Measurements from ENCODE around the gene CTSF. TPM values are rescaled to one million over a fixed set of nuclear protein-coding genes. Genes with fewer than 3 reads are reported as not detected.
"Not testable (repeated sequence)": the region's sequence is repeated elsewhere in the genome, so short reads cannot be mapped to it uniquely, and the experiment has no call there.

CTSF gene
- total RNA-seq, 1 experiment from 2014 or later: 4.9 TPM

DNA sequence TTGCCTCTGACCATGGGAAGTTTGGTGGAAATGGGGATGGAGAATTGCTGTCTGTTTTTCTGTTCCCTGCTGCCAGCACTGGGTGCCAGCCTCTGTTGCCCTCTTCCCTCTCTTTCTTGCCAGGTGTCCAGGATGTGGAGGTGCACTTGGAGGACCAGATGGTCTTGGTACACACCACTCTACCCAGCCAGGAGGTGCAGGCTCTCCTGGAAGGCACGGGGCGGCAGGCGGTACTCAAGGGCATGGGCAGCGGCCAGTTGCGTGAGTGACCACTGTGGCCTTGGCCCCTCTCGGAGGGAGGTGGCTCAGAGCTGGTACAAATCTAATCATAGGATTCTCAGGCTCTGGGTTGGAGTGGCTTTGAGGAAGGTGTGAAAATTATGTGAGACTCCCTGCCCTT lies 30.6 kb upstream of the CTSF start:
- no peak overlapping the region for H3K27ac ChIP-seq
- H3K36me3 ChIP-seq: peaks cover 33% of the 10 kb centered on the region
- no peak for DNase-seq (ENCODE audit: low read depth in 1 of 2, low spot score in 2 of 2)
- peaks cover 7% of the 10 kb centered on the region; the same call in 1 of the 2 replicates for H3K4me1 ChIP-seq (replicated peaks)
- H3K9me3 ChIP-seq (replicated peaks): no peaks in the 10 kb centered on the region
- H3K27me3 ChIP-seq (replicated peaks): no peaks in the 10 kb centered on the region
- H3K4me3 ChIP-seq: no peak overlapping the region

DNA sequence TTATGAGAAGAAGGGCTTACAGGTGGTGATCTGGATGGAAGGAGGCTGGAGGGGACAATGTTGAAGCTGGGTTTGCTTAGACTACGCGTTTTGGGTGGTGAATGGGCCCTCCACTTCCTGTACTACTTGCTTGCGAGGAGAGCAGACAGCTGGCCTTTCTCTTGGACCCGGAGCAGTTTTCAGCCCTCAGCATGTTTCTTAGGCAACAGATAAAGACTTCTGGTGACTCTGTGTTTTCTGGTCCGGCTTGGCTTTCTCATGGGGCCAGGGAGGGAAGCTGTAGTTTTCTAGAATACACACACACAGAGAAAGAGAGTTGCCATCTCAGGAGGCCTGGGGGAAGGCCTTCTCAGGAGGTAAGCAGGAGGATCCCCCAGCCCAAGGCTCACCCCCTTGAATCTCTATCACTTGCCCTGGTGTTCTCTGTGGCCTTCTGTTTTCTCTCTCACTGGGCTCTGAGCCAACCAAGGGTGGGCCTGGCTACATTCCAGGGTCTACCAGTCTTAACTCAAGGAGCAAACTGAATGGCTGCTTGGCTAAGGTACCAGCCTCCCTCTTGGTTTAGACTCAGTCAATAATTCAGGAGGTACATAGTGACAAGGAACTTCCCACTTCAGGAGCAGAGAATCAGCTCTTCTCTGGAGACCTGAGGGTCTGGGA lies 27.0 kb upstream of the CTSF start:
- Histone ChIP-seq H3K27ac (no peak overlapping the region), H3K27me3 (replicated peaks) (no peaks in the 10 kb centered on the region), H3K36me3 (peaks cover 16% of the 10 kb centered on the region), H3K4me3 (no peak overlapping the region), H3K9me3 (replicated peaks) (no peaks in the 10 kb centered on the region), H3K4me1 (replicated peaks) (peaks cover 14% of the 10 kb centered on the region)
- DNase-seq (ENCODE audit: low read depth in 1 of 2, low spot score in 2 of 2): no peak

DNA sequence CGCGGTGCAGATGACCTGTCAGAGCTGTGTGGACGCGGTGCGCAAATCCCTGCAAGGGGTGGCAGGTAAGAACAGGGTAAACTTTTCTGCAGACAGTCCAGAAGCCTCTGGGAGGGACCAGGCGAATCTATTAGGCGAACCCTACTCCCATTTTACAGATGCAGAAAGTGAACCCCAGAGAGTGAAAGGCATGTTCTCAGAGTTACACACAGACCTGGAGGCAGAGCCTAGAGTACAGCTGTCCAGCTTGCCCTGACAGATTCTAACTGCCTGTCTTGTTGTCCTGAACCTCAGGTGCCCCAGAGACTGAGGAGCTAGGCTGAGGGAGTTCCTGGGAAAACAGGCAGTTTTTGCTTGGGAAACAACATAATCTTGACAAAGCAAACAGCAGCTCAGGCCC lies 25.2 kb upstream of the CTSF start:
- peak overlapping the region; percentile 7; the same call in 1 of the 2 replicates for H3K27ac ChIP-seq
- peaks cover 14% of the 10 kb centered on the region for H3K4me1 ChIP-seq (replicated peaks)
- H3K27me3 ChIP-seq (replicated peaks): no peaks in the 10 kb centered on the region
- DNase-seq (ENCODE audit: low read depth in 1 of 2, low spot score in 2 of 2): no peak
- H3K36me3 ChIP-seq: peaks cover 5% of the 10 kb centered on the region; the same call in 1 of the 2 replicates
- H3K4me3 ChIP-seq: peak overlapping the region; percentile 55
- H3K9me3 ChIP-seq (replicated peaks): no peaks in the 10 kb centered on the region

DNA sequence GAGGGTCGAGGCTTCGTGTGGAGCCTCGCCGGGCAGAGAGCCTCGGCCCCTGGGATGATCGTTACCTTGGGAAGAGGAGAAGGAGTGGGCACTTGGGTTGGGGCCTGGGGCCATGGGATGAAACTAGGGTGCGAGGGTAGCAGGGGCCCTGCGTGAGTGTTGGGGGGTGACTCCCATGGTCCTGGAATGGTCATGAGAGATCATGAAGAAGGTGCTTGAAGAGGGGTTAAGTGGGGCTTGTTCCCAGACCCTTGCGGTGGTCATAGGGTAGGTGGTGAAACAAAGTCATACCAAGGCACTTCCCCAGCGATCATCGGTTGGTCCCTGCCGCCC lies 24.9 kb upstream of the CTSF start:
- H3K27me3 ChIP-seq (replicated peaks): no peaks in the 10 kb centered on the region
- no peak for DNase-seq (ENCODE audit: low read depth in 1 of 2, low spot score in 2 of 2)
- H3K9me3 ChIP-seq (replicated peaks): no peaks in the 10 kb centered on the region
- peaks cover 5% of the 10 kb centered on the region; the same call in 1 of the 2 replicates for H3K36me3 ChIP-seq
- peak overlapping the region; percentile 55 for H3K4me3 ChIP-seq
- peaks cover 14% of the 10 kb centered on the region for H3K4me1 ChIP-seq (replicated peaks)
- H3K27ac ChIP-seq: peak overlapping the region; percentile 7

DNA sequence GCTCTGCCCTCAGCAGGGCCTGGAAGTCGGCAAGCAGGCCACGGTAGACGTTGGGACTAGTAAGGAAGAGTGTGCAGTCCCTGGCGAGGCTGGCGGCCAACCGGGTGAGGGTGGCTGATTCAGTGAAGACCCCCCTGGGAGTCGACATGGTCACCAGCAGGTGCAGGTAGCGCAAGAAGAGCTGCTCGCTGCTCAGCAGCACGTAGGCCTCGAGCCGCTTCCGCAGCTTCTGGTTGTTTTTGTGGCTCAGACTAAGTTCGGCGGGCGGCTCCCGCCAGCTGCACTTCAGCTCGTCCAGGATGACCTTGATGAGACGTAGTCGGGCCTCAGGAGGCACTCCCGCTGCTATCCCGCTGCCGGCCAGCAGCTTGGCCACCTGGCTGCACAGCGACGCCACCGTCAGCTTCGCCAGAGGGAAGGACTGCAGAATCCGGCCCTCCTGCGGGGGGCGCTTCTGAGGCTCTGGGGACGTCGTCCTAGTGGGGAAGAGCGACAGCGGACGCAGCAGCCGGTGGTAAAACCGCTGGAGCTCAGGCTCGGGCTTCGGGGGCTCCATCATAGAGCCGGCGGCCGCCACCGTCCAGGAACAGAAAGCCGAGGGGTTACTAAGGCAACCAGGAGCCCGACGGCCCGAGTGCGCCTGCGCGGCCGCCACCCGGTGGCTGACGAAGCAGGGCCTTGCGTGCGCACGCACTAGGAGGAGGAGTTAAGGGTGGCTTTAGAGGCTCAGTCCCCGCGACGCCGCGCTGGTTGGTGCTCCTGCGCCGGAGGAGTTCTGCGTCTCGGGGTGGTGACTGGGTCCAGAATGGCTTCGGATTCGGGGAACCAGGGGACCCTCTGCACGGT lies 24.3 kb upstream of the CTSF start, which contains the start of the genes CCDC87 and CCS:
TSS of gene CCDC87 (minus strand) at position 607 of the 846 bp plus-strand sequence. CDS start at position 559, 48 bp downstream.
TSS of gene CCS (plus strand) at position 729 of the 846 bp plus-strand sequence. CDS start at position 806, 77 bp downstream.
- H3K4me1 ChIP-seq (replicated peaks): peaks cover 14% of the 10 kb centered on the region
- H3K27ac ChIP-seq: peak within 1 kb of the TSS; percentile 7
- peak; percentile 99 to 100 for DNase-seq (ENCODE audit: low read depth in 1 of 2, low spot score in 2 of 2)
- peaks cover 5% of the 10 kb centered on the region; the same call in 1 of the 2 replicates for H3K36me3 ChIP-seq
- H3K27me3 ChIP-seq (replicated peaks): no peaks in the 10 kb centered on the region
- no peaks in the 10 kb centered on the region for H3K9me3 ChIP-seq (replicated peaks)
- peak within 1 kb of the TSS; percentile 55 for H3K4me3 ChIP-seq

DNA sequence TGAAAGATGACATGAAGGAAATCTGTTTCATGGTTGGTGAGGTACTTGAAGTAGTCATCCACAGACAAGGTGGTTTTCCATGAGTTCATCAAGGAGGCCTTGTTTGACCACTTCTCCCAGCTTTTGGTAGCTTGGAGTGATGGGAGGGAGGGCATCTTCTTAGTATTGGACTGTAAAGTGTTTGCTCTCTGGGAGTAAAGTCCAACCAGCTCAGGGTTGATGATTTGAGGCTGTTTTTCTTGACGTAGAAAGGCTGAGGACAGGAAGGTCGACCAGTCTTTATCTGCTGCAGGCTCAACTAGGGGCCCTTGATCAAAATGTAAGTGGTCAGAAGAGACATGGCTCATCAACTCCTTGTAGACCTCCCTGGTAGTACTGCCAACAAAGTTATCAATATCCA lies 22.8 kb upstream of the CTSF start:
- H3K27me3 ChIP-seq (replicated peaks): no peaks in the 10 kb centered on the region
- H3K4me3 ChIP-seq: no peak overlapping the region
- H3K4me1 ChIP-seq (replicated peaks): peaks cover 14% of the 10 kb centered on the region
- H3K27ac ChIP-seq: no peak overlapping the region
- DNase-seq (ENCODE audit: low read depth in 1 of 2, low spot score in 2 of 2): no peak
- H3K9me3 ChIP-seq (replicated peaks): no peaks in the 10 kb centered on the region
- no peaks in the 10 kb centered on the region for H3K36me3 ChIP-seq

DNA sequence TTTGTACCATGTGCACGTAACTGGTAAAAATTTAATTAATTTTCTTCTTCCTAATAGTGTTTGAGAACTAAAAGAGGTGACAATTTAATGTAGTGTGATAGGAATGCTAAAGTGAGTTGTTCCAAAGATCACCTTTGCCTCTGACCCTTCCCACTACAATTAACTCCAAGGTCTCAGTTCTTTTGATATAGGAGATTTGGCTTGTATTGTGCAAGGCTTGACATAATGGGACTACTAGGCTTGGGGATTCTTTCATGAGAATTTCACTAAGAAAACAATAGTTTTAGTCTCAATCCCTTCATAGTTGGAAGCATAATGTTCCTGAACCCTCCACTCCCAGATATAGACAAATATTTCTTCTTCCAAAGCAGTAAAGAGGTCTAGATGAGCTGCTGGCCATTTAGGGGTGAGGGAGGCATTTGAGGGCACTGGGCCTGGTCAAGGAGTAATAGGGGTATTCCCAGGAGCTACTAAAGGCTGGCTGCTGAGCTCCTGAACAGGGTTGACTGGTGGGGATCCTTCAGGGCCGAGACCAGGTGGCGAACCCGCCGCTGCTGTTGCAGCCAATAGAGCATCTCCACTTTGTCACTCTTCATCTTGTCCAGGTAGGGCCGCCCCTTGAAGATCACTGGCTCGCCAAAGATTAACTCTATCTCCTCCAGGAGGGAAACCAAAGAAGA lies 21.7 kb upstream of the CTSF start:
- no peaks in the 10 kb centered on the region for H3K27me3 ChIP-seq (replicated peaks)
- no peaks in the 10 kb centered on the region for H3K36me3 ChIP-seq
- no peak overlapping the region for H3K27ac ChIP-seq
- H3K4me1 ChIP-seq (replicated peaks): peaks cover 14% of the 10 kb centered on the region
- no peak overlapping the region for H3K4me3 ChIP-seq
- H3K9me3 ChIP-seq (replicated peaks): no peaks in the 10 kb centered on the region
- DNase-seq (ENCODE audit: low read depth in 1 of 2, low spot score in 2 of 2): no peak

DNA sequence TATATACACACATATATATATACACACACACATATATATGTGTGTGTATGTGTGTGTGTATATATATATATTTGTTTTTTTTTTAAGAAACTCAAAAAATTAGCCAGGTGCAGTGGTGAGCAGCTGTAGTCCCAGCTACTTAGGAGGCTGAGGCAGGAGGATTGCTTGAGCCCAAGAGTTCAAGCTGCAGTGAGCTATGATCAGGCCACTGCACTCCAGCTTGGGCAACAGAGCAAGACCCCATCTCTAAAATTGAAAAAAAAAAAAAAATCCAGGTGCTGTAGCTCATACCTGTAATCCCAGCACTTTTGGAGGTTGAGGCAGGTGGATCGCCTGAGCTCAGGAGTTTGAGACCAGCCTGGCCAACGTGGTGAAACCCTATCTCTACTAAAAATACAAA lies 20.9 kb upstream of the CTSF start:
- H3K9me3 ChIP-seq (replicated peaks); H3K4me3 ChIP-seq; H3K27ac ChIP-seq; DNase-seq (ENCODE audit: low read depth in 1 of 2, low spot score in 2 of 2); H3K27me3 ChIP-seq (replicated peaks); H3K36me3 ChIP-seq: not testable (repeated sequence)
- H3K4me1 ChIP-seq (replicated peaks): peaks cover 14% of the 10 kb centered on the region

DNA sequence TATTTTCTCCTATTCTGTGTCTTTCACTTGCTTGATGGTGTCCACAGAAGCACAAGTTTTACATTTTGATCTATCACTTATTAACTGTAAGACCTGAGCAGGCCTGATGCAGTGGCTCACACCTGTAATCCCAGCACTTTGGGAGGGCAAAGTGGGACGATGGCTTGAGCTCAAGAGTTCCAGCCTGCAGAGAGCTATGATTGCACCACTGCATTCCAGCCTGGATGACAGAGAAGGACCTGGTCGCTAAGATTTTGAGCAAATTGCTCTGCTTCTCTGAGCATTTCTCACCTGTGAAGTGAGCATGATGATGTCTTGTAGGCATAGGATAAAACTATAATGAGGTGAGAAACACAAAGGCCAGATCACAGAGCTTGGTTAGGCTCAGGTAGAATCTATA lies 17.7 kb upstream of the CTSF start:
- H3K4me1 ChIP-seq (replicated peaks): no peaks in the 10 kb centered on the region
- H3K27me3 ChIP-seq (replicated peaks): no peaks in the 10 kb centered on the region; the same call in 1 of the 2 replicates
- H3K36me3 ChIP-seq: no peaks in the 10 kb centered on the region
- H3K4me3 ChIP-seq: no peak overlapping the region
- H3K9me3 ChIP-seq (replicated peaks): peaks cover 7% of the 10 kb centered on the region; the same call in 1 of the 2 replicates
- no peak for DNase-seq (ENCODE audit: low read depth in 1 of 2, low spot score in 2 of 2)
- H3K27ac ChIP-seq: no peak overlapping the region

DNA sequence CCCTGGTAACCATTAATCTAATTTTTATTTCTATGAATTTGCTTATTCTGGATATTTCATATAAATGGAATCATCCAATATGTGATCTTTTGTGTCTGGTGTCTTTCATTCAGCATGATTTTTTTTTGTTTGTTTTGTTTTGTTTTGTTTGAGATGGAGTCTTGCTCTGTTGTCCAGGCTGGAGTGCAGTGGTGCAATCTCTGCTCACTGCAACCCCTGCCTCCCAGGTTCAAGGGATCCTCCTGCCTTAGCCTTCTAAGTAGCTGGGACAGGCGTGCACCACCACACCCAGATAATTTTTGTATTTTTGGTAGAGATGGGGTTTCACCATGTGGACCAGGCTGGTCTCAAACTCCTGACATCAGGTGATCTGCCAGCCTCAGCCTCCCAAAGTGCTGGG lies 17.0 kb upstream of the CTSF start:
- not testable (repeated sequence) for H3K9me3 ChIP-seq (replicated peaks); H3K36me3 ChIP-seq; DNase-seq (ENCODE audit: low read depth in 1 of 2, low spot score in 2 of 2); H3K27me3 ChIP-seq (replicated peaks); H3K27ac ChIP-seq; H3K4me3 ChIP-seq; H3K4me1 ChIP-seq (replicated peaks)

DNA sequence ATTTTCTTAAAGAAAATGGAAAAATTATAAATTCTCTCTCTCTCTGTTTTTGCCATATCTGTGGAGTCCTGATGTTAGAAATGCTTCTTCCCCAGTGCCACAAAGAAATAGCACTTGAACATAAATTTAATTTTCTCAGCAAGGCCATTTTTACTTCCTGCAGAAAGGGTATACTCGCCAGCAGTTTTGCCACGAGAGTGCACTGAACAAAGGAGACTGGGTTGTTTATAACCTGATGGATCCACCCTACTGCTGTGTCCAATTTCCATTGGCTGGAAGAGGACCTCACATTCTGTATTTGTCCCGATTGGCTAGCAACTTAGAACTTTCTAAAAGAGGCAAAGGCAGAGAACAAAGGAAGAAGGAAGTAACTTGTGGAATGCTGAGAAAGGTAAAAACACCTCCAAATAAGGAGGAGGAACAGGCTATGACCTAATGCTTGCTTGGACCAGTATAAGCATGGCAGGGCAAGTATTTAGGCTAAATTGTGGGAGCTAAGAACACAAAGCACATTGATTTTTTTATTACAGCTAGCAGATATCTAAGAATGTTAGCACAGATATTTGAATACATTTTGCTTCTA lies 14.2 kb upstream of the CTSF start:
- not testable (repeated sequence) for H3K27ac ChIP-seq; H3K4me1 ChIP-seq (replicated peaks); H3K4me3 ChIP-seq; H3K9me3 ChIP-seq (replicated peaks); H3K36me3 ChIP-seq; H3K27me3 ChIP-seq (replicated peaks); DNase-seq (ENCODE audit: low read depth in 1 of 2, low spot score in 2 of 2)

- no peak for DNase-seq (ENCODE audit: low read depth in 1 of 2, low spot score in 2 of 2)
- Histone ChIP-seq H3K27ac (no peak overlapping the region), H3K9me3 (replicated peaks) (peaks cover 7% of the 10 kb centered on the region; the same call in 1 of the 2 replicates), H3K27me3 (replicated peaks) (peaks cover 7% of the 10 kb centered on the region; the same call in 1 of the 2 replicates), H3K4me1 (replicated peaks) (no peaks in the 10 kb centered on the region; the same call in 1 of the 2 replicates), H3K4me3 (no peak overlapping the region), H3K36me3 (no peaks in the 10 kb centered on the region)
These were observed 12.9 kb upstream of the CTSF start for GRCh38 chr11:66581261-66581660.

GRCh38 chr11:66580803-66581202 lies 12.4 kb upstream of the CTSF start:
- Histone ChIP-seq H3K9me3 (replicated peaks) (peaks cover 7% of the 10 kb centered on the region; the same call in 1 of the 2 replicates), H3K4me1 (replicated peaks) (no peaks in the 10 kb centered on the region; the same call in 1 of the 2 replicates), H3K27ac (no peak overlapping the region), H3K4me3 (no peak overlapping the region), H3K36me3 (no peaks in the 10 kb centered on the region), H3K27me3 (replicated peaks) (peaks cover 7% of the 10 kb centered on the region; the same call in 1 of the 2 replicates)
- no peak for DNase-seq (ENCODE audit: low read depth in 1 of 2, low spot score in 2 of 2)
